HEK293 (cell line): ENCODE results near the gene EBF4.

ENCODE experiments used
- BCL11B ChIP-seq: fragments of 450-650 bp; formaldehyde crosslinking; IDR thresholded peaks from 2 replicates; pipeline ENCODE4 v1.5.1; 2016; ENCODE audit warnings: low read depth, missing biosample characterization, missing genetic modification characterization
- BCL6B ChIP-seq: fragments of 450-650 bp; formaldehyde crosslinking; IDR thresholded peaks from 2 replicates; pipeline ENCODE4 v1.5.1; 2017; ENCODE audit warnings: missing biosample characterization, missing genetic modification characterization
- GFI1B ChIP-seq: fragments of 450-650 bp; formaldehyde crosslinking; IDR thresholded peaks from 2 replicates; pipeline ENCODE4 v1.5.1; 2016; ENCODE audit warnings: missing biosample characterization, missing genetic modification characterization
- IKZF3 ChIP-seq: fragments of 450-650 bp; IDR thresholded peaks from 2 replicates; pipeline ENCODE4 v1.5.0; 2018; ENCODE audit warnings: missing biosample characterization, mild to moderate bottlenecking, missing genetic modification characterization, moderate library complexity
- MYNN ChIP-seq: fragments of 450-650 bp; formaldehyde crosslinking; IDR thresholded peaks from 2 replicates; pipeline ENCODE4 v1.5.1; 2016; ENCODE audit warnings: missing biosample characterization, missing genetic modification characterization, borderline replicate concordance
- REPIN1 ChIP-seq: fragments of 450-650 bp; formaldehyde crosslinking; IDR thresholded peaks from 2 replicates; pipeline ENCODE4 v1.5.1; 2017; ENCODE audit warnings: missing biosample characterization, missing genetic modification characterization, low read depth
- SETDB1 ChIP-seq: IDR thresholded peaks from one replicate; pipeline ENCODE4 v1.6.1; 2017; ENCODE audit warnings: mild to moderate bottlenecking, low read length, moderate library complexity, mixed read lengths; ENCODE audit not compliant: insufficient read length
- ZBTB17 ChIP-seq: fragments of 450-650 bp; formaldehyde crosslinking; IDR thresholded peaks from 2 replicates; pipeline ENCODE4 v1.5.1; 2016; ENCODE audit warnings: missing biosample characterization, missing genetic modification characterization
- ZBTB7A ChIP-seq: fragments of 450-650 bp; formaldehyde crosslinking; IDR thresholded peaks from 2 replicates; pipeline ENCODE4 v1.5.1; 2016; ENCODE audit warnings: low read depth, missing biosample characterization, missing genetic modification characterization
- ZBTB8A ChIP-seq: fragments of 450-650 bp; formaldehyde crosslinking; IDR thresholded peaks from 2 replicates; pipeline ENCODE4 v1.5.1; 2016; ENCODE audit warnings: missing biosample characterization, missing genetic modification characterization
- ZNF112 ChIP-seq: fragments of 450-650 bp; formaldehyde crosslinking; IDR thresholded peaks from 2 replicates; pipeline ENCODE4 v1.5.0; 2017; ENCODE audit warnings: missing biosample characterization, missing genetic modification characterization
- ZNF157 ChIP-seq: fragments of 450-650 bp; formaldehyde crosslinking; IDR thresholded peaks from 2 replicates; pipeline ENCODE4 v1.5.1; 2016; ENCODE audit warnings: missing biosample characterization, missing genetic modification characterization
- ZNF16 ChIP-seq: fragments of 450-650 bp; formaldehyde crosslinking; IDR thresholded peaks from 2 replicates; pipeline ENCODE4 v1.5.1; 2016; ENCODE audit warnings: low read depth, missing biosample characterization, missing genetic modification characterization
- ZNF2 ChIP-seq: fragments of 450-650 bp; formaldehyde crosslinking; IDR thresholded peaks from 2 replicates; pipeline ENCODE4 v1.5.1; 2016; ENCODE audit warnings: missing biosample characterization, missing genetic modification characterization
- ZNF202 ChIP-seq: fragments of 450-650 bp; formaldehyde crosslinking; IDR thresholded peaks from 2 replicates; pipeline ENCODE4 v1.5.1; 2016; ENCODE audit warnings: missing biosample characterization, missing genetic modification characterization, borderline replicate concordance
- ZNF394 ChIP-seq: fragments of 450-650 bp; formaldehyde crosslinking; IDR thresholded peaks from 2 replicates; pipeline ENCODE4 v1.5.1; 2016; ENCODE audit warnings: missing biosample characterization, missing genetic modification characterization, mild to moderate bottlenecking, moderate library complexity, borderline replicate concordance
- ZNF48 ChIP-seq: fragments of 450-650 bp; formaldehyde crosslinking; IDR thresholded peaks from 2 replicates; pipeline ENCODE4 v1.5.1; 2016; ENCODE audit warnings: missing biosample characterization, missing genetic modification characterization
- ZNF510 ChIP-seq: fragments of 450-650 bp; formaldehyde crosslinking; IDR thresholded peaks from 2 replicates; pipeline ENCODE4 v1.5.1; 2018; ENCODE audit warnings: mild to moderate bottlenecking, missing genetic modification characterization, missing biosample characterization; ENCODE audit not compliant: insufficient replicate concordance
- ZNF548 ChIP-seq: fragments of 450-650 bp; formaldehyde crosslinking; IDR thresholded peaks from 2 replicates; pipeline ENCODE4 v1.5.1; 2016; ENCODE audit warnings: missing biosample characterization, missing genetic modification characterization
- ZNF585B ChIP-seq: fragments of 450-650 bp; formaldehyde crosslinking; IDR thresholded peaks from 2 replicates; pipeline ENCODE4 v1.5.1; 2016; ENCODE audit warnings: missing biosample characterization, missing genetic modification characterization
- ZNF600 ChIP-seq: fragments of 450-650 bp; formaldehyde crosslinking; IDR thresholded peaks from 2 replicates; pipeline ENCODE4 v1.5.1; 2016; ENCODE audit warnings: missing biosample characterization, missing genetic modification characterization
- ZNF629 ChIP-seq: fragments of 450-650 bp; formaldehyde crosslinking; IDR thresholded peaks from 2 replicates; pipeline ENCODE4 v1.5.1; 2017; ENCODE audit warnings: missing biosample characterization, missing genetic modification characterization
- ZNF660 ChIP-seq: fragments of 450-650 bp; IDR thresholded peaks from 2 replicates; pipeline ENCODE4 v1.5.1; 2018; ENCODE audit warnings: missing biosample characterization, mild to moderate bottlenecking, missing genetic modification characterization
- ZNF664 ChIP-seq: fragments of 450-650 bp; formaldehyde crosslinking; IDR thresholded peaks from 2 replicates; pipeline ENCODE4 v1.5.1; 2016; ENCODE audit warnings: missing biosample characterization, missing genetic modification characterization
- ZNF76 ChIP-seq: fragments of 450-650 bp; formaldehyde crosslinking; IDR thresholded peaks from 2 replicates; pipeline ENCODE4; 2016; ENCODE audit warnings: low read depth, missing biosample characterization, missing genetic modification characterization, borderline replicate concordance
- ZNF777 ChIP-seq: fragments of 450-650 bp; formaldehyde crosslinking; IDR thresholded peaks from 2 replicates; pipeline ENCODE4 v1.5.1; 2017; ENCODE audit warnings: missing biosample characterization, missing genetic modification characterization, borderline replicate concordance
- TF ChIP-seq, protein P1 (sequence below): fragments of 450-650 bp; formaldehyde crosslinking; IDR thresholded peaks from 2 replicates; pipeline ENCODE4 v1.5.1; 2016; ENCODE audit warnings: missing biosample characterization, missing genetic modification characterization
- TF ChIP-seq, protein P2 (sequence below): fragments of 450-650 bp; formaldehyde crosslinking; IDR thresholded peaks from 2 replicates; pipeline ENCODE4 v1.5.1; 2016; ENCODE audit warnings: missing biosample characterization, missing genetic modification characterization, borderline replicate concordance
- TF ChIP-seq, protein P3 (sequence below): fragments of 450-650 bp; formaldehyde crosslinking; IDR thresholded peaks from 2 replicates; pipeline ENCODE4 v1.5.1; 2017; ENCODE audit warnings: missing biosample characterization, missing genetic modification characterization
- TF ChIP-seq, protein P4 (sequence below): fragments of 450-650 bp; formaldehyde crosslinking; IDR thresholded peaks from 2 replicates; pipeline ENCODE4 v1.5.1; 2016; ENCODE audit warnings: missing biosample characterization, missing genetic modification characterization
- TF ChIP-seq, protein P5 (sequence below): fragments of 450-650 bp; formaldehyde crosslinking; IDR thresholded peaks from 2 replicates; pipeline ENCODE4 v1.5.1; 2016; ENCODE audit warnings: missing biosample characterization, missing genetic modification characterization

Gene EBF4

DNA sequence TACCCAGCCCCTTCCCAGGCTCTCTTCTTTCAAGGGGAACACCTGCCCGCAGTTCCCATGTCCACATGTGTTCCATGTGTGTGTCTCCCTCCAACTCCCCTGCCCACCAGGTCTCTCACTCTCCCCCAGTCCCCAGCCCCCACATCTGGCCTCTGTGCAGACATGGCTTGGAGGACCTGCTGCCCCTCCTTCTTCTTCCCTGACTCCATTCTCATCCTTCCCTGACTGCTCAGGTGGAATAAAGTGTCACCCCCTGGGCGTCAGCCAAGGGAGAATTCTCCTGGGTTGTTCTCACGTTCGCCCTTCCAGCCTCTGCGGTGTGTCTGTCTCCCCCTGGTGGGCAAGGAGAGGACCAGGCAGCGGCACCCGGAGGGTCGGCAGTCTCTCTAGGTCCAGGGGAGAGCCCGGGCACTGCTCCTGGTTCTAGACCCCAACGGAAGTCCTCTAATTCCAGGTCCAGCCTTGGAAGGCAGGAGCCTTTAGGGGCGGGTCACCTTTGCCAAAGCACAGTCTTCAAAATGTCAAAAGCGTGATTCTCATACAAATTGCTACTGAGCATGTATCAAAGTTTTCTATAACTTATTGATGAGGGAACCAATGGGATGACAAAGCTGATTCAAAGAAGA, 50.5 kb downstream of the EBF4 start (continued):
- TF ChIP-seq ZNF629 (0 out of 2 replicates have a peak, but pooled peaks have one; percentile 33), ZNF548 (tag by site-specific recombination) (no peak), REPIN1 (tag by site-specific recombination) (no peak), ZNF394 (tag by site-specific recombination) (no peak), ZNF112 (no peak), ZNF600 (tag by site-specific recombination) (no peak), ZNF48 (tag by site-specific recombination) (no peak), ZBTB17 (peak; percentile 38; the same call in 1 of the 2 replicates), ZNF16 (tag by site-specific recombination) (no peak), BCL11B (tag by site-specific recombination) (no peak), ZBTB8A (tag by site-specific recombination) (peak; percentile 56), GFI1B (tag by site-specific recombination) (no peak), ZNF157 (tag by site-specific recombination) (no peak), ZNF2 (tag by site-specific recombination) (no peak), MYNN (tag by site-specific recombination) (no peak), ZNF777 (tag by site-specific recombination) (no peak), ZNF585B (tag by site-specific recombination) (no peak), IKZF3 (tag by site-specific recombination) (0 out of 2 replicates have a peak, but pooled peaks have one; percentile 44), SETDB1 (no peak), BCL6B (tag by site-specific recombination) (no peak), ZNF76 (no peak), ZNF664 (no peak), ZNF660 (tag by site-specific recombination) (no peak), ZNF202 (tag by site-specific recombination) (no peak), ZNF510 (tag by site-specific recombination) (no peak), ZBTB7A (tag by site-specific recombination) (no peak)
- TF ChIP-seq, protein P1, sequence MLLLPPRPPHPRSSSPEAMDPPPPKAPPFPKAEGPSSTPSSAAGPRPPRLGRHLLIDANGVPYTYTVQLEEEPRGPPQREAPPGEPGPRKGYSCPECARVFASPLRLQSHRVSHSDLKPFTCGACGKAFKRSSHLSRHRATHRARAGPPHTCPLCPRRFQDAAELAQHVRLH (tag by site-specific recombination): no peak
- TF ChIP-seq, protein P2, sequence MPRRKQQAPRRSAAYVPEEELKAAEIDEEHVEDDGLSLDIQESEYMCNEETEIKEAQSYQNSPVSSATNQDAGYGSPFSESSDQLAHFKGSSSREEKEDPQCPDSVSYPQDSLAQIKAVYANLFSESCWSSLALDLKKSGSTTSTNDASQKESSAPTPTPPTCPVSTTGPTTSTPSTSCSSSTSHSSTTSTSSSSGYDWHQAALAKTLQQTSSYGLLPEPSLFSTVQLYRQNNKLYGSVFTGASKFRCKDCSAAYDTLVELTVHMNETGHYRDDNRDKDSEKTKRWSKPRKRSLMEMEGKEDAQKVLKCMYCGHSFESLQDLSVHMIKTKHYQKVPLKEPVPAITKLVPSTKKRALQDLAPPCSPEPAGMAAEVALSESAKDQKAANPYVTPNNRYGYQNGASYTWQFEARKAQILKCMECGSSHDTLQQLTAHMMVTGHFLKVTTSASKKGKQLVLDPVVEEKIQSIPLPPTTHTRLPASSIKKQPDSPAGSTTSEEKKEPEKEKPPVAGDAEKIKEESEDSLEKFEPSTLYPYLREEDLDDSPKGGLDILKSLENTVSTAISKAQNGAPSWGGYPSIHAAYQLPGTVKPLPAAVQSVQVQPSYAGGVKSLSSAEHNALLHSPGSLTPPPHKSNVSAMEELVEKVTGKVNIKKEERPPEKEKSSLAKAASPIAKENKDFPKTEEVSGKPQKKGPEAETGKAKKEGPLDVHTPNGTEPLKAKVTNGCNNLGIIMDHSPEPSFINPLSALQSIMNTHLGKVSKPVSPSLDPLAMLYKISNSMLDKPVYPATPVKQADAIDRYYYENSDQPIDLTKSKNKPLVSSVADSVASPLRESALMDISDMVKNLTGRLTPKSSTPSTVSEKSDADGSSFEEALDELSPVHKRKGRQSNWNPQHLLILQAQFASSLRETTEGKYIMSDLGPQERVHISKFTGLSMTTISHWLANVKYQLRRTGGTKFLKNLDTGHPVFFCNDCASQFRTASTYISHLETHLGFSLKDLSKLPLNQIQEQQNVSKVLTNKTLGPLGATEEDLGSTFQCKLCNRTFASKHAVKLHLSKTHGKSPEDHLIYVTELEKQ (tag by site-specific recombination): no peak
- TF ChIP-seq, protein P3, sequence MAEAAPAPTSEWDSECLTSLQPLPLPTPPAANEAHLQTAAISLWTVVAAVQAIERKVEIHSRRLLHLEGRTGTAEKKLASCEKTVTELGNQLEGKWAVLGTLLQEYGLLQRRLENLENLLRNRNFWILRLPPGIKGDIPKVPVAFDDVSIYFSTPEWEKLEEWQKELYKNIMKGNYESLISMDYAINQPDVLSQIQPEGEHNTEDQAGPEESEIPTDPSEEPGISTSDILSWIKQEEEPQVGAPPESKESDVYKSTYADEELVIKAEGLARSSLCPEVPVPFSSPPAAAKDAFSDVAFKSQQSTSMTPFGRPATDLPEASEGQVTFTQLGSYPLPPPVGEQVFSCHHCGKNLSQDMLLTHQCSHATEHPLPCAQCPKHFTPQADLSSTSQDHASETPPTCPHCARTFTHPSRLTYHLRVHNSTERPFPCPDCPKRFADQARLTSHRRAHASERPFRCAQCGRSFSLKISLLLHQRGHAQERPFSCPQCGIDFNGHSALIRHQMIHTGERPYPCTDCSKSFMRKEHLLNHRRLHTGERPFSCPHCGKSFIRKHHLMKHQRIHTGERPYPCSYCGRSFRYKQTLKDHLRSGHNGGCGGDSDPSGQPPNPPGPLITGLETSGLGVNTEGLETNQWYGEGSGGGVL (tag by site-specific recombination): no peak
- TF ChIP-seq, protein P4, sequence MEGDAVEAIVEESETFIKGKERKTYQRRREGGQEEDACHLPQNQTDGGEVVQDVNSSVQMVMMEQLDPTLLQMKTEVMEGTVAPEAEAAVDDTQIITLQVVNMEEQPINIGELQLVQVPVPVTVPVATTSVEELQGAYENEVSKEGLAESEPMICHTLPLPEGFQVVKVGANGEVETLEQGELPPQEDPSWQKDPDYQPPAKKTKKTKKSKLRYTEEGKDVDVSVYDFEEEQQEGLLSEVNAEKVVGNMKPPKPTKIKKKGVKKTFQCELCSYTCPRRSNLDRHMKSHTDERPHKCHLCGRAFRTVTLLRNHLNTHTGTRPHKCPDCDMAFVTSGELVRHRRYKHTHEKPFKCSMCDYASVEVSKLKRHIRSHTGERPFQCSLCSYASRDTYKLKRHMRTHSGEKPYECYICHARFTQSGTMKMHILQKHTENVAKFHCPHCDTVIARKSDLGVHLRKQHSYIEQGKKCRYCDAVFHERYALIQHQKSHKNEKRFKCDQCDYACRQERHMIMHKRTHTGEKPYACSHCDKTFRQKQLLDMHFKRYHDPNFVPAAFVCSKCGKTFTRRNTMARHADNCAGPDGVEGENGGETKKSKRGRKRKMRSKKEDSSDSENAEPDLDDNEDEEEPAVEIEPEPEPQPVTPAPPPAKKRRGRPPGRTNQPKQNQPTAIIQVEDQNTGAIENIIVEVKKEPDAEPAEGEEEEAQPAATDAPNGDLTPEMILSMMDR (tag by site-specific recombination): peak; percentile 73
- TF ChIP-seq, protein P5, sequence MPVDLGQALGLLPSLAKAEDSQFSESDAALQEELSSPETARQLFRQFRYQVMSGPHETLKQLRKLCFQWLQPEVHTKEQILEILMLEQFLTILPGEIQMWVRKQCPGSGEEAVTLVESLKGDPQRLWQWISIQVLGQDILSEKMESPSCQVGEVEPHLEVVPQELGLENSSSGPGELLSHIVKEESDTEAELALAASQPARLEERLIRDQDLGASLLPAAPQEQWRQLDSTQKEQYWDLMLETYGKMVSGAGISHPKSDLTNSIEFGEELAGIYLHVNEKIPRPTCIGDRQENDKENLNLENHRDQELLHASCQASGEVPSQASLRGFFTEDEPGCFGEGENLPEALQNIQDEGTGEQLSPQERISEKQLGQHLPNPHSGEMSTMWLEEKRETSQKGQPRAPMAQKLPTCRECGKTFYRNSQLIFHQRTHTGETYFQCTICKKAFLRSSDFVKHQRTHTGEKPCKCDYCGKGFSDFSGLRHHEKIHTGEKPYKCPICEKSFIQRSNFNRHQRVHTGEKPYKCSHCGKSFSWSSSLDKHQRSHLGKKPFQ (tag by site-specific recombination): no peak
